ENCODE measurements around the gene NFKB2. TPM values are rescaled to one million over a fixed set of nuclear protein-coding genes. Genes with fewer than 3 reads are reported as not detected.
A peak's percentile ranks its signal among the peaks of the same experiment; 100 is the strongest.

NFKB2 gene
- total and polyA plus RNA-seq, 2 donors (not counting 1 experiment from before 2014, with no cell fraction given) = 7.6 to 23.3 TPM

GRCh38 chr10:102425444-102425843, 29.9 kb downstream of the NFKB2 start:
- no peak overlapping the region for H3K27ac ChIP-seq (ENCODE audit: insufficient read depth, low read length)
- no peaks in the 10 kb centered on the region for H3K27me3 ChIP-seq (ENCODE audit: control insufficient read depth, insufficient read depth, low read length)
- no peak for TF ChIP-seq EZH2 (IDR thresholded peaks at IDR 0.05; ENCODE audit: low read length, missing control alignments)
- no peak for TF ChIP-seq CTCF (conservative IDR thresholded peaks at IDR 0.05 in 1 of 2, IDR thresholded peaks at IDR 0.05 in 1 of 2; ENCODE audit: low read depth in 1 of 2, low read length in 2 of 2)
- H2AFZ ChIP-seq (ENCODE audit: low read length) = no peak overlapping the region
- H3K9ac ChIP-seq (ENCODE audit: insufficient read depth, low read length) = no peak overlapping the region
- no peaks in the 10 kb centered on the region for H3K9me3 ChIP-seq (ENCODE audit: control insufficient read depth, insufficient read depth, low read depth, low read length)
- no peak overlapping the region for H3K4me2 ChIP-seq (ENCODE audit: extremely low read depth, insufficient read depth, low read length)
- H4K20me1 ChIP-seq (ENCODE audit: control insufficient read depth, extremely low read depth, insufficient read depth, low read length) = peaks cover 2% of the 10 kb centered on the region
- no peak for DNase-seq (ENCODE audit: low read depth in 2 of 2)
- peaks cover 3% of the 10 kb centered on the region for H3K79me2 ChIP-seq (ENCODE audit: control insufficient read depth, insufficient read depth, low read length)
- H3K4me3 ChIP-seq (replicated peaks in 1 of 4; ENCODE audit: control extremely low read depth in 1 of 4, insufficient read depth in 1 of 4, low read depth in 3 of 4, low read length in 4 of 4) = no peak overlapping the region
- peaks cover 14% of the 10 kb centered on the region for H3K4me1 ChIP-seq (ENCODE audit: control insufficient read depth, extremely low read depth, insufficient read depth, low read length)
- H3K36me3 ChIP-seq (ENCODE audit: control insufficient read depth, insufficient read depth, low read length) = peaks cover 11% of the 10 kb centered on the region

- H3K4me3 ChIP-seq (replicated peaks in 1 of 4; ENCODE audit: control extremely low read depth in 1 of 4, insufficient read depth in 1 of 4, low read depth in 3 of 4, low read length in 4 of 4) = no peak overlapping the region
- no peak overlapping the region for H3K9ac ChIP-seq (ENCODE audit: insufficient read depth, low read length)
- no peak overlapping the region for H3K4me2 ChIP-seq (ENCODE audit: extremely low read depth, insufficient read depth, low read length)
- peak in 1 of 2 donors; percentile 62 for DNase-seq (ENCODE audit: low read depth in 2 of 2)
- peaks cover 2% of the 10 kb centered on the region for H4K20me1 ChIP-seq (ENCODE audit: control insufficient read depth, extremely low read depth, insufficient read depth, low read length)
- TF ChIP-seq CTCF (conservative IDR thresholded peaks at IDR 0.05 in 1 of 2, IDR thresholded peaks at IDR 0.05 in 1 of 2; ENCODE audit: low read depth in 1 of 2, low read length in 2 of 2) (no peak), EZH2 (IDR thresholded peaks at IDR 0.05; ENCODE audit: low read length, missing control alignments) (no peak)
- H3K79me2 ChIP-seq (ENCODE audit: control insufficient read depth, insufficient read depth, low read length) = peaks cover 6% of the 10 kb centered on the region
- H3K4me1 ChIP-seq (ENCODE audit: control insufficient read depth, extremely low read depth, insufficient read depth, low read length) = peaks cover 17% of the 10 kb centered on the region
- peaks cover 11% of the 10 kb centered on the region for H3K36me3 ChIP-seq (ENCODE audit: control insufficient read depth, insufficient read depth, low read length)
- H3K27me3 ChIP-seq (ENCODE audit: control insufficient read depth, insufficient read depth, low read length) = no peaks in the 10 kb centered on the region
- no peaks in the 10 kb centered on the region for H3K9me3 ChIP-seq (ENCODE audit: control insufficient read depth, insufficient read depth, low read depth, low read length)
- H2AFZ ChIP-seq (ENCODE audit: low read length) = no peak overlapping the region
- H3K27ac ChIP-seq (ENCODE audit: insufficient read depth, low read length) = no peak overlapping the region
These were observed 31.3 kb downstream of the NFKB2 start for GRCh38 chr10:102426803-102427287.

GRCh38 chr10:102429468-102429867, 34.0 kb downstream of the NFKB2 start:
- no peak overlapping the region for H2AFZ ChIP-seq (ENCODE audit: low read length)
- H3K27ac ChIP-seq (ENCODE audit: insufficient read depth, low read length) = no peak overlapping the region

More at GRCh38 chr10:102429468-102429867, 34.0 kb downstream of the NFKB2 start:
- H4K20me1 ChIP-seq (ENCODE audit: control insufficient read depth, extremely low read depth, insufficient read depth, low read length) = peaks cover 2% of the 10 kb centered on the region
- H3K36me3 ChIP-seq (ENCODE audit: control insufficient read depth, insufficient read depth, low read length) = peaks cover 3% of the 10 kb centered on the region
- peaks cover 7% of the 10 kb centered on the region for H3K79me2 ChIP-seq (ENCODE audit: control insufficient read depth, insufficient read depth, low read length)
- DNase-seq (ENCODE audit: low read depth in 2 of 2) = no peak
- H3K9ac ChIP-seq (ENCODE audit: insufficient read depth, low read length) = no peak overlapping the region
- H3K27me3 ChIP-seq (ENCODE audit: control insufficient read depth, insufficient read depth, low read length) = no peaks in the 10 kb centered on the region
- no peak for TF ChIP-seq EZH2 (IDR thresholded peaks at IDR 0.05; ENCODE audit: low read length, missing control alignments)
- TF ChIP-seq CTCF (conservative IDR thresholded peaks at IDR 0.05 in 1 of 2, IDR thresholded peaks at IDR 0.05 in 1 of 2; ENCODE audit: low read depth in 1 of 2, low read length in 2 of 2) = no peak
- no peak overlapping the region for H3K4me2 ChIP-seq (ENCODE audit: extremely low read depth, insufficient read depth, low read length)
- peaks cover 7% of the 10 kb centered on the region for H3K4me1 ChIP-seq (ENCODE audit: control insufficient read depth, extremely low read depth, insufficient read depth, low read length)
- H3K4me3 ChIP-seq (replicated peaks in 1 of 4; ENCODE audit: control extremely low read depth in 1 of 4, insufficient read depth in 1 of 4, low read depth in 3 of 4, low read length in 4 of 4) = no peak overlapping the region
- no peaks in the 10 kb centered on the region for H3K9me3 ChIP-seq (ENCODE audit: control insufficient read depth, insufficient read depth, low read depth, low read length)

All from fibroblast of lung (primary cell).